Ishikawa (cell line): ENCODE data around the gene INO80E.

Source experiments
- CEBPB ChIP-seq: IDR thresholded peaks from 2 replicates; pipeline ENCODE4 v1.6.1; 2012
- EP300 ChIP-seq: IDR thresholded peaks from 2 replicates; pipeline ENCODE4 v1.6.1; 2012; ENCODE audit warnings: borderline replicate concordance
- MAX ChIP-seq: IDR thresholded peaks from 2 replicates; pipeline ENCODE4 v1.6.1; 2012
- NFIC ChIP-seq: IDR thresholded peaks from 2 replicates; pipeline ENCODE4 v1.6.1; 2012
- REST ChIP-seq: IDR thresholded peaks from 2 replicates; pipeline ENCODE4 v1.6.1; 2012; ENCODE audit warnings: low read depth, mild to moderate bottlenecking
- TAF1 ChIP-seq: IDR thresholded peaks from 2 replicates; pipeline ENCODE4 v1.6.1; 2012; ENCODE audit warnings: low read depth, mild to moderate bottlenecking
- TCF12 ChIP-seq: IDR thresholded peaks from 2 replicates; pipeline ENCODE4 v1.6.1; 2012; ENCODE audit warnings: low read depth
- TEAD4 ChIP-seq: IDR thresholded peaks from 2 replicates; pipeline ENCODE4 v1.6.1; 2012
- USF1 ChIP-seq: IDR thresholded peaks from 2 replicates; pipeline ENCODE4 v1.6.1; 2012
- YY1 ChIP-seq: IDR thresholded peaks from 2 replicates; pipeline ENCODE4 v1.6.1; 2012; ENCODE audit warnings: low read depth
- ZBTB7A ChIP-seq: IDR thresholded peaks from 2 replicates; pipeline ENCODE4 v1.6.1; 2012; ENCODE audit warnings: low read depth

- TF ChIP-seq YY1 (no peak), TEAD4 (no peak), CEBPB (no peak), EP300 (no peak), USF1 (no peak), TAF1 (no peak), REST (no peak), NFIC (no peak), MAX (no peak), TCF12 (no peak), ZBTB7A (no peak)
Measured at GRCh38 chr16:29986931-29987330, 9.1 kb upstream of the INO80E start.
